Mesendoderm (in vitro differentiated cells): ENCODE measurements around the gene HSF2.

Experiments used
- DNase-seq: peaks from one replicate; pipeline ENCODE4 v3.0.0; 2013
- H2AK5ac ChIP-seq: 2 replicates; pipeline ENCODE4 v1.6.1; 2013; ENCODE audit warnings: low read length, inconsistent platforms
- H2BK120ac ChIP-seq: 2 replicates; pipeline ENCODE4 v1.6.1; 2013; ENCODE audit warnings: low read depth, mild to moderate bottlenecking, low read length, moderate library complexity, mixed read lengths
- H2BK15ac ChIP-seq: replicated peaks from 2 replicates; pipeline ENCODE4 v1.6.1; 2013; ENCODE audit warnings: low read depth, mild to moderate bottlenecking, moderate library complexity
- H2BK5ac ChIP-seq: 2 replicates; pipeline ENCODE4 v1.6.1; 2013; ENCODE audit warnings: low read length, inconsistent platforms
- H3K18ac ChIP-seq: 2 replicates; pipeline ENCODE4 v1.6.1; 2013; ENCODE audit warnings: mild to moderate bottlenecking, low read length, mixed read lengths
- H3K23ac ChIP-seq: one replicate; pipeline ENCODE4 v1.6.1; 2013; ENCODE audit warnings: low read length
- H3K27ac ChIP-seq: 2 replicates; pipeline ENCODE4 v1.5.1; 2013; ENCODE audit warnings: low read depth, mild to moderate bottlenecking, inconsistent platforms, low read length, moderate library complexity
- H3K27me3 ChIP-seq: 2 replicates; pipeline ENCODE4 v1.6.1; 2013; ENCODE audit warnings: low read length, control low read depth, mild to moderate bottlenecking, inconsistent platforms; ENCODE audit not compliant: insufficient read depth, poor library complexity
- H3K36me3 ChIP-seq: 2 replicates; pipeline ENCODE4 v1.6.1; 2013; ENCODE audit warnings: low read length, inconsistent platforms; ENCODE audit not compliant: control insufficient read depth, insufficient read depth
- H3K4ac ChIP-seq: one replicate; pipeline ENCODE4 v1.6.1; 2013; ENCODE audit warnings: low read depth, mild to moderate bottlenecking, low read length, moderate library complexity
- H3K4me1 ChIP-seq: 2 replicates; pipeline ENCODE4 v1.6.1; 2013; ENCODE audit warnings: low read depth, low read length, inconsistent platforms; ENCODE audit not compliant: control insufficient read depth
- H3K4me2 ChIP-seq: 2 replicates; pipeline ENCODE4 v1.6.1; 2013; ENCODE audit warnings: low read length
- H3K4me3 ChIP-seq: 2 replicates; pipeline ENCODE4 v1.5.1; 2013; ENCODE audit warnings: mild to moderate bottlenecking, low read length
- H3K56ac ChIP-seq: one replicate; pipeline ENCODE4 v1.6.1; 2013; ENCODE audit warnings: low read length
- H3K79me1 ChIP-seq: 2 replicates; pipeline ENCODE4 v1.6.1; 2013; ENCODE audit warnings: low read length, inconsistent platforms
- H3K79me2 ChIP-seq: 2 replicates; pipeline ENCODE4 v1.6.1; 2013; ENCODE audit warnings: mild to moderate bottlenecking, low read length; ENCODE audit not compliant: control insufficient read depth, insufficient read depth
- H3K9ac ChIP-seq: 2 replicates; pipeline ENCODE4 v1.6.1; 2013; ENCODE audit warnings: low read length, inconsistent platforms
- H4K5ac ChIP-seq: one replicate; pipeline ENCODE4 v1.6.1; 2013; ENCODE audit warnings: low read length
- H4K8ac ChIP-seq: one replicate; pipeline ENCODE4 v1.6.1; 2013; ENCODE audit warnings: low read depth, mild to moderate bottlenecking, control low read depth, low read length, moderate library complexity
- WGBS: extraction: QIAGEN DNeasy Blood & Tissue Kit; methylation state at CpG from one replicate; pipeline ENCODE4 v1.1.7; 2013; ENCODE audit warnings: low lambda C conversion rate, missing lambda C conversion rate; ENCODE audit not compliant: insufficient coverage; ENCODE audit errors: extremely low coverage; 5-methylcytosine and 5-hydroxymethylcytosine counted together

Gene HSF2

DNA sequence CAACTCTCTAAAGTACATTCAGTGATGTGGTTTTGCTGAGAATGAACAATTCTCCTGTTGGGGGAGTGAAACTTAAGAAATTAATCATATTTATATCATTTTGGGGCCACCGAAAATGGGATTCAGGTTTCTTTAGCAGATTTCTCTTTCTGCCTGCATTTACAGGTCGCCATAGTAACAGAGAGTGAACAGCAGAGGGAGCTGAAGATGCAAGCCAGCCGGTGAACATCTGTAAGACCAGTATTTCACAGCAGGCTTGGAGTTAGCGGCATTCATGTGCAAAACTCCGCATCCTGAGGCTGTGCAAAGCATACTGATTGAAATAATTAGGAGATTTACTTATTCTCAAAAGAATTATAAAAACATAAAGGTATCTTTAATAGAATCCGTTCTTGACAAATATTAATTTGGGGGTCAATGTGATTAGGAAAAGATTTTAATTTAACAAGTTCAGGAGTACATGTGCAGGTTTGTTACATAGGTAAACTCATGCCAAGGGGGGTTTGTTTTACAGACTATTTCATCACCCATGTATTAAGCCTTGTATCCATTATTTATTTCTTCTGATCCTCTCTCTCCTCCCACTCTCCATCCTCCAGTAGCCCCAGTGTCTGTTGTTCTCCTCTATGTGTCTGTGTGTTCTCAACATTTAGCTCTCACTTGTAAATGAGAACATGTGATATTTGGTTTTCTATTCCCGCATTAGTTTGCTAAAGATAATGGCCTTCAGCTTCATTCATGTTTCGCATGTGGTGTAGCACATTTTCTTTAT lies 17.8 kb upstream of the HSF2 start:
- peak; percentile 74 for DNase-seq
- Histone ChIP-seq H3K4me2 (no peak overlapping the region), H4K5ac (no peak overlapping the region), H2BK5ac (no peak overlapping the region), H3K4me1 (no peaks in the 10 kb centered on the region), H3K79me2 (no peaks in the 10 kb centered on the region), H2AK5ac (no peak overlapping the region), H3K36me3 (no peaks in the 10 kb centered on the region), H3K27me3 (no peaks in the 10 kb centered on the region), H3K56ac (no peak overlapping the region), H3K27ac (no peak overlapping the region), H3K18ac (no peak overlapping the region), H2BK15ac (no peak overlapping the region), H3K9ac (no peak overlapping the region), H2BK120ac (no peak overlapping the region), H3K23ac (no peak overlapping the region), H3K4me3 (no peak overlapping the region), H3K79me1 (no peaks in the 10 kb centered on the region), H3K4ac (no peak overlapping the region), H4K8ac (no peak overlapping the region)
- no CpG with 5 or more reads among the region's 8 CpGs for WGBS

DNA sequence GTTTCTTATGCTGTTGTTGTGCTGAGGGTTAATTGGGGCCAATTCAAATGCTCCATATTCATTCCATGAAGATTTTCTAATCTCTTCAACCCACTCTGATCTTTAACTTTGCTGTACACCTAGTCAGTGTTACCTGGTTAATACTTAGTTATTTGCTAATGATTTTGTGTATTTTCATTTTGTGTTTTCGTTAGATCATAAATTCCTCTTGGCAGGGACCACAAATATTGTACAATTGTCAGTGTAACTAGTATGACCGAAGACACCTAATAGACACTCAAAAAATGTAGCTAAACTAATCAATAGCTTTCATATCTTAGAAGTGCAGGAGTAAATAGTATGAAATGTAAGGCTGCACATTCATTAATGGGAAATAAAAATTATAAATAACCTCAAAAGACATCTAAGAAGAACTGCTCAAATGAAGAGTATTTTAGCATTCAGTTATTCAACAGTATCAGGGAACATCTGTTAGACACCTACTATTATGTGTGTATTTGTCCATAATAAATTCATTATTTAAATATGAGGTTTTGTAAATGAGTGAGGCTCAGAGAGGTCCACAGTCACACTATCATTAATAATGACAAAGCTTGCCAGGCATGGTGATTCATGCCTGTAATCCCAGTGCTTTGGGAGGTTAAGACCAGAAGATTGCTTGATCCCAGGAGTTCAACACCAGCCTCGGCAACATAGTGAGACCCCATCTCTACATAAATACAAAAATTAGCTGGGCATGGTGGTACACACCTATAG lies 13.4 kb upstream of the HSF2 start:
- Histone ChIP-seq H2BK120ac (no peak overlapping the region), H3K79me2 (no peaks in the 10 kb centered on the region), H2BK5ac (no peak overlapping the region), H3K4me1 (no peaks in the 10 kb centered on the region), H4K8ac (no peak overlapping the region), H3K36me3 (no peaks in the 10 kb centered on the region), H3K27me3 (peaks cover 12% of the 10 kb centered on the region), H3K23ac (no peak overlapping the region), H3K56ac (no peak overlapping the region), H2BK15ac (no peak overlapping the region), H3K27ac (no peak overlapping the region), H4K5ac (no peak overlapping the region), H3K4me2 (no peak overlapping the region), H2AK5ac (no peak overlapping the region), H3K79me1 (no peaks in the 10 kb centered on the region), H3K9ac (no peak overlapping the region), H3K4ac (no peak overlapping the region), H3K18ac (no peak overlapping the region), H3K4me3 (no peak overlapping the region)
- no peak for DNase-seq
- WGBS, result no CpG with 5 or more reads among the region's 3 CpGs

DNA sequence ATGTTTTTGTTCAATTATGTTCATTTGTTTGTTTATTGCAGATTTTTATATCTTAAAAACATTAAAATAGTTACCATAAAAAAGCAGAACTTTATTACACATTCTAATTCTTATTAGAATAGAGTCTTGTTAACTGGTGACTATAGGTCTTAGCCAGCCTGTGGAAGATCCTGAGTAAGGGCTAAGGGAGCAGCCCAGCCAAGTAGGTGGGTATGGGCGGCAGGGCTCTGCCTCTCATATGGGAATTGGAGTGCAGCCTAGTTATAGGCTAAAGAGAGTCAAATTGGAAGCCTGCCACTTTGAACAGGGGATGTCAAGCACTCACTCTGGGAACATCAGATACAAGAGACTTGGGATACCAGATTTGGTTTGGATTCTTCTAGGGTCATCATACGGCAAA lies 10.5 kb upstream of the HSF2 start:
- Histone ChIP-seq H3K4me2 (no peak overlapping the region), H3K36me3 (no peaks in the 10 kb centered on the region), H2BK5ac (no peak overlapping the region), H3K4ac (no peak overlapping the region), H3K9ac (no peak overlapping the region), H3K4me3 (no peak overlapping the region), H3K18ac (no peak overlapping the region), H3K27ac (no peak overlapping the region), H2AK5ac (no peak overlapping the region), H3K27me3 (peaks cover 20% of the 10 kb centered on the region), H3K79me2 (no peaks in the 10 kb centered on the region), H4K5ac (no peak overlapping the region), H3K23ac (no peak overlapping the region), H2BK15ac (no peak overlapping the region), H4K8ac (no peak overlapping the region), H3K79me1 (no peaks in the 10 kb centered on the region), H2BK120ac (no peak overlapping the region), H3K4me1 (no peaks in the 10 kb centered on the region), H3K56ac (no peak overlapping the region)
- WGBS, result no CpG with 5 or more reads among the region's 2 CpGs
- DNase-seq, result no peak

GRCh38 chr6:122389704-122390372 lies 9.6 kb upstream of the HSF2 start:
- Histone ChIP-seq H2BK120ac (no peak overlapping the region), H3K4me2 (no peak overlapping the region), H3K79me1 (no peaks in the 10 kb centered on the region), H3K36me3 (no peaks in the 10 kb centered on the region), H3K9ac (no peak overlapping the region), H2AK5ac (no peak overlapping the region), H3K56ac (no peak overlapping the region), H3K4me1 (no peaks in the 10 kb centered on the region), H3K18ac (no peak overlapping the region), H3K4me3 (no peak overlapping the region), H3K27me3 (peaks cover 28% of the 10 kb centered on the region), H3K23ac (no peak overlapping the region), H3K27ac (no peak overlapping the region), H2BK15ac (no peak overlapping the region), H3K4ac (no peak overlapping the region), H2BK5ac (no peak overlapping the region), H4K8ac (no peak overlapping the region), H3K79me2 (no peaks in the 10 kb centered on the region), H4K5ac (no peak overlapping the region)
- DNase-seq, result peak; percentile 21
- WGBS, result no CpG with 5 or more reads among the region's 4 CpGs

GRCh38 chr6:122392564-122393350 lies 6.7 kb upstream of the HSF2 start:
- WGBS, result no CpG with 5 or more reads among the region's 6 CpGs
- H3K18ac ChIP-seq, result no peak overlapping the region
- peaks cover 39% of the 10 kb centered on the region for H3K27me3 ChIP-seq

More at GRCh38 chr6:122392564-122393350, 6.7 kb upstream of the HSF2 start:
- DNase-seq, result peak; percentile 30
- Histone ChIP-seq H3K4ac (no peak overlapping the region), H3K4me3 (no peak overlapping the region), H4K5ac (no peak overlapping the region), H2AK5ac (no peak overlapping the region), H2BK5ac (no peak overlapping the region), H3K56ac (no peak overlapping the region), H2BK15ac (no peak overlapping the region), H3K27ac (no peak overlapping the region), H3K23ac (no peak overlapping the region), H3K9ac (no peak overlapping the region), H3K79me2 (no peaks in the 10 kb centered on the region), H3K4me1 (no peaks in the 10 kb centered on the region), H4K8ac (no peak overlapping the region), H2BK120ac (no peak overlapping the region), H3K4me2 (no peak overlapping the region), H3K36me3 (no peaks in the 10 kb centered on the region), H3K79me1 (no peaks in the 10 kb centered on the region)
